HepG2 (cell line): ENCODE data around the gene ESX1. TPM values are rescaled to one million over a fixed set of nuclear protein-coding genes. Genes with fewer than 3 reads are reported as not detected.

Experiments used
- ATAC-seq: fragments of 200-7000 bp; cut with Tn5 transposase; 3 replicates; pipeline ENCODE4 v1.9.1; 2020; ENCODE audit warnings: mild to moderate bottlenecking, moderate library complexity
- BruUV-seq: library from RNA; stranded (reverse); fragments of 400-500 nt; replicated peaks from 2 replicates; lab custom pipeline; 2021; lab: Mats Ljungman, UMichigan
- CTCF ChIA-PET: fragments of 300-600 bp; formaldehyde crosslinking; extraction: SDS; loops from one replicate; lab custom pipeline; 2021; ENCODE audit warnings: low total read pairs, inconsistent platforms, low intra/inter-chr PET ratio; lab: Yijun Ruan, JAX
- POLR2A ChIA-PET: fragments of 350-600 bp; sonication (Branson Sonifier 250); formaldehyde crosslinking; loops from one replicate; lab custom pipeline; 2020; ENCODE audit warnings: antibody characterized with exemption, inconsistent platforms; lab: Yijun Ruan, JAX
- DNase-seq: peaks from one replicate; pipeline ENCODE4 v3.0.0-alpha.2; 2015; ENCODE audit warnings: low spot score
- FAIRE-seq: peaks from 3 replicates; lab custom pipeline; 2011; peaks lifted over from hg19 to GRCh38; lab: Jason Lieb, UNC
- H2AFZ ChIP-seq: one replicate; pipeline ENCODE4 v1.6.1; 2011; ENCODE audit warnings: low read length, inconsistent platforms
- H3K27ac ChIP-seq: fragments of 300-600 bp; 3 replicates; pipeline ENCODE4 v1.8.0; 2011; ENCODE audit warnings: mixed run types, mild to moderate bottlenecking, mixed read lengths, low read length, inconsistent platforms; ENCODE audit not compliant: insufficient read depth; ENCODE audit errors: extremely low read length
- H3K27me3 ChIP-seq, 2 experiments: fragments of 200-600 bp in 1 of 2; 2 replicates in 1 of 2; 3 replicates in 1 of 2; pipeline versions ENCODE4 v1.6.0 to v1.8.0; 2011; ENCODE audit warnings: low read length in 2 of 2, mild to moderate bottlenecking in 2 of 2, moderate library complexity in 2 of 2, inconsistent platforms in 1 of 2; ENCODE audit not compliant: insufficient read depth in 2 of 2, control insufficient read depth in 1 of 2
- H3K36me3 ChIP-seq, 2 experiments: fragments of 200-600 bp in 1 of 2; replicated peaks in 1 of 2; 2 replicates in 1 of 2; 3 replicates in 1 of 2; pipeline versions ENCODE4 v1.5.1 to v1.8.0; 2011; ENCODE audit warnings: low read length in 2 of 2, inconsistent platforms in 1 of 2; ENCODE audit not compliant: insufficient read depth in 2 of 2, control insufficient read depth in 1 of 2
- H3K4me1 ChIP-seq: 2 replicates; pipeline ENCODE4 v1.5.1; 2012; ENCODE audit warnings: low read length, inconsistent platforms; ENCODE audit not compliant: insufficient read depth
- H3K4me2 ChIP-seq: 2 replicates; pipeline ENCODE4 v1.6.0; 2011; ENCODE audit warnings: low read depth, low read length, inconsistent platforms
- H3K4me3 ChIP-seq, 3 experiments: fragments of 200-600 bp in 1 of 3; sonication (generic), shearing (Covaris generic) in 1 of 3; replicated peaks in 1 of 3; 2 replicates each; pipeline ENCODE4 v1.5.1; 2011 to 2016; ENCODE audit warnings: low read length in 3 of 3, inconsistent platforms in 2 of 3, low read depth in 2 of 3, mild to moderate bottlenecking in 2 of 3, control low read depth in 1 of 3, mixed read lengths in 1 of 3; ENCODE audit not compliant: insufficient read depth in 1 of 3
- H3K79me2 ChIP-seq: one replicate; pipeline ENCODE4 v1.6.1; 2011; ENCODE audit warnings: low read length, inconsistent platforms; ENCODE audit not compliant: insufficient read depth
- H3K9ac ChIP-seq: 2 replicates; pipeline ENCODE4 v1.6.0; 2011; ENCODE audit warnings: mild to moderate bottlenecking, low read depth, low read length, inconsistent platforms; ENCODE audit not compliant: insufficient read depth
- H3K9me3 ChIP-seq: 2 replicates; pipeline ENCODE4 v1.5.1; 2012; ENCODE audit warnings: mild to moderate bottlenecking, low read length
- H4K20me1 ChIP-seq: 2 replicates; pipeline ENCODE4 v1.6.0; 2011; ENCODE audit warnings: inconsistent platforms, mild to moderate bottlenecking, low read length, moderate library complexity; ENCODE audit not compliant: insufficient read depth
- EP300 ChIP-seq, 3 experiments: sonication (generic) in 1 of 3; formaldehyde crosslinking in 1 of 3; IDR thresholded peaks; 2 replicates each; pipeline versions ENCODE4 v1.5.1 to v1.6.1; 2011 to 2020; ENCODE audit warnings: low read depth in 2 of 3, low read length in 2 of 3, borderline replicate concordance in 1 of 3, improper control_type of control experiment in 1 of 3, mild to moderate bottlenecking in 1 of 3, missing genetic modification reagents in 1 of 3, moderate library complexity in 1 of 3
- MAX ChIP-seq: IDR thresholded peaks from 2 replicates; pipeline ENCODE4 v1.6.1; 2012; ENCODE audit warnings: inconsistent platforms
- MBNL3 ChIP-seq: fragments of 250-450 bp; sonication (Bioruptor Pico); conservative IDR thresholded peaks from 2 replicates; pipeline ENCODE4 v1.8.0; 2022; ENCODE audit warnings: mild to moderate bottlenecking, inconsistent platforms
- MEIS2 ChIP-seq: sonication (generic); formaldehyde crosslinking; IDR thresholded peaks from 2 replicates; pipeline ENCODE4 v1.9.0; 2021; ENCODE audit warnings: mild to moderate bottlenecking, missing genetic modification reagents
- PITX1 ChIP-seq: sonication (generic); formaldehyde crosslinking; IDR thresholded peaks from 2 replicates; pipeline ENCODE4 v1.5.1; 2020; ENCODE audit warnings: mild to moderate bottlenecking, missing genetic modification reagents
- SNAPC4 ChIP-seq: sonication (generic); formaldehyde crosslinking; IDR thresholded peaks from 2 replicates; pipeline ENCODE4 v1.4.0; 2020; ENCODE audit warnings: mild to moderate bottlenecking, missing genetic modification reagents
- SYNCRIP ChIP-seq: fragments of 200-400 bp; formaldehyde crosslinking; IDR thresholded peaks from 2 replicates; pipeline ENCODE4 v1.6.1; 2018; ENCODE audit warnings: mild to moderate bottlenecking, low read depth, low read length; ENCODE audit not compliant: insufficient read depth
- ZEB1 ChIP-seq: IDR thresholded peaks from 2 replicates; pipeline ENCODE4 v1.6.1; 2012; ENCODE audit warnings: mild to moderate bottlenecking, low read depth, inconsistent platforms; ENCODE audit not compliant: insufficient replicate concordance
- ZFP37 ChIP-seq: sonication (generic); formaldehyde crosslinking; IDR thresholded peaks from 2 replicates; pipeline ENCODE4 v1.4.0; 2020; ENCODE audit warnings: missing genetic modification reagents, borderline replicate concordance
- ZNF20 ChIP-seq: sonication (generic); formaldehyde crosslinking; IDR thresholded peaks from 2 replicates; pipeline ENCODE4 v1.4.0; 2020; ENCODE audit warnings: mild to moderate bottlenecking, moderate library complexity, missing genetic modification reagents
- ZNF280B ChIP-seq: sonication (generic); formaldehyde crosslinking; IDR thresholded peaks from 2 replicates; pipeline ENCODE4 v1.5.0; 2020; ENCODE audit warnings: missing genetic modification reagents, mild to moderate bottlenecking, borderline replicate concordance
- WGBS: methylation state at CpG from one replicate; pipeline ENCODE4 v1.1.6; 2017; ENCODE audit warnings: low lambda C conversion rate; 5-methylcytosine and 5-hydroxymethylcytosine counted together
- in situ Hi-C: cut with HindIII; loops from 2 replicates; pipeline ENCODE4 v1.10.0; 2017; ENCODE audit warnings: low pct_unique_long_range_greater_than_20kb; ENCODE audit not compliant: extremely low pct_ligation_motif_present
- intact Hi-C: fragments of 100-400 bp; cut with micrococcal nuclease; formaldehyde crosslinking; loops from one replicate; pipeline ENCODE4 v1.10.0; 2022; ENCODE audit not compliant: unreplicated experiment
- polyA plus RNA-seq, 8 experiments: library from polyadenylated mRNA; depleted of rRNA in 3 of 8; stranded (reverse) in 7 of 8; unstranded in 1 of 8; fragments of >200 nt; fragmentation: Illumina TruSeq in 4 of 8; extraction: Trizol in 4 of 8; gene quantifications; 2 replicates each; pipeline versions ENCODE4 v1.2.1 to v1.2.3, GENCODE V29; 2011 to 2016; ENCODE audit warnings: low read depth in 4 of 8, missing spikeins in 1 of 8, mixed read lengths in 1 of 8; ENCODE audit not compliant: insufficient read depth in 1 of 8
- total RNA-seq, 5 experiments: library from RNA; depleted of rRNA; stranded (reverse); fragments of >200 nt; fragmentation: Illumina TruSeq; extraction: Trizol; gene quantifications; 2 replicates each; pipeline ENCODE4 v1.2.3, GENCODE V29; 2016; ENCODE audit warnings: low read depth in 1 of 5
- TF ChIP-seq, protein P1 (sequence below): sonication (generic); formaldehyde crosslinking; IDR thresholded peaks from 2 replicates; pipeline ENCODE4 v1.8.0; 2022; ENCODE audit warnings: missing genetic modification reagents, mild to moderate bottlenecking, borderline replicate concordance

Gene ESX1
- total and polyA plus RNA-seq, 2 of the 13 experiments (the other 11 are each of a cell fraction or from before 2014, with no cell fraction given) = not detected

DNA sequence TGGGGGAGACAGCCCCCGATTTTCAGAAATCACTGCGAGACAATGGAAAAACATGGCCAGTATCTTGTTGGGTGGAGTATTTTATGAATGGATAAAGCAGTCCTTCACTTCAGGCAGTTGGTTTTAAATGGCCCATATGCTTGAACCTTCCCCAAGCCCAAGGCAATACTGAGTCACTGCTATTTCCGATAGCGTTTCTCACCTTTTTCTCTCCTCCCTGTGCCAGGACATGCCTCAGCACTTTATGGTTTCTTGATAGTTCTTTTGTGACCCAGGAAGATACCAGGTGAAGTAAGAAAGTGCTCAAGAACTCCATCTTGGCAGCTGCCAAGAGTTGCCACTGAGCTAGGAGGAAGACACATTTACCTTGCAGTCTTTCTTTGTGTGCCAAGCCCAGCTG is 26.8 kb upstream of the ESX1 start:
- Histone ChIP-seq H2AFZ (no peak overlapping the region), H3K4me3 (no peak overlapping the region), H4K20me1 (no peaks in the 10 kb centered on the region), H3K9me3 (no peaks in the 10 kb centered on the region), H3K4me1 (no peaks in the 10 kb centered on the region), H3K9ac (no peak overlapping the region), H3K27me3 (no peaks in the 10 kb centered on the region; a peak in 1 of 5 replicates), H3K27ac (no peak overlapping the region), H3K36me3 (no peaks in the 10 kb centered on the region), H3K79me2 (no peaks in the 10 kb centered on the region), H3K4me2 (no peak overlapping the region)
- TF ChIP-seq, protein P1, sequence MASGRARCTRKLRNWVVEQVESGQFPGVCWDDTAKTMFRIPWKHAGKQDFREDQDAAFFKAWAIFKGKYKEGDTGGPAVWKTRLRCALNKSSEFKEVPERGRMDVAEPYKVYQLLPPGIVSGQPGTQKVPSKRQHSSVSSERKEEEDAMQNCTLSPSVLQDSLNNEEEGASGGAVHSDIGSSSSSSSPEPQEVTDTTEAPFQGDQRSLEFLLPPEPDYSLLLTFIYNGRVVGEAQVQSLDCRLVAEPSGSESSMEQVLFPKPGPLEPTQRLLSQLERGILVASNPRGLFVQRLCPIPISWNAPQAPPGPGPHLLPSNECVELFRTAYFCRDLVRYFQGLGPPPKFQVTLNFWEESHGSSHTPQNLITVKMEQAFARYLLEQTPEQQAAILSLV = no peak
- no peak for TF ChIP-seq PITX1 (CRISPR knock-in tag)
- no peak for TF ChIP-seq SNAPC4 (CRISPR knock-in tag)
- no peak for TF ChIP-seq ZFP37 (CRISPR knock-in tag)
- no peak for TF ChIP-seq MBNL3
- no peak for TF ChIP-seq ZNF280B (CRISPR knock-in tag)
- no peak for TF ChIP-seq ZEB1
- no peak for TF ChIP-seq SYNCRIP
- no peak for TF ChIP-seq EP300 (IDR thresholded peaks at IDR 0.05; ENCODE audit: low read depth in 2 of 2, low read length in 2 of 2)
- no peak for TF ChIP-seq EP300 (CRISPR knock-in tag; IDR thresholded peaks at IDR 0.05; ENCODE audit: borderline replicate concordance)
- TF ChIP-seq MAX = no peak
- TF ChIP-seq ZNF20 (CRISPR knock-in tag) = no peak
- TF ChIP-seq MEIS2 (CRISPR knock-in tag) = no peak
- BruUV-seq = no TSS peak
- intact Hi-C loops = no loop called here
- POLR2A ChIA-PET = no interaction called here
- CTCF ChIA-PET = no interaction called here
- ATAC-seq (no peak), FAIRE-seq (no peak), DNase-seq (no peak)
- 85% methylated on average over 2 of the region's 4 CpGs for WGBS
- in situ Hi-C loops = no loop called here
